Ovary (tissue), 3 donors: ENCODE results near the gene ACADS.

Source experiments
- CTCF ChIP-seq, 3 donors: fragments of 450-650 bp in 2 of 3; fragments of 200-600 bp in 1 of 3; IDR thresholded peaks; one replicate each; pipeline versions ENCODE4 v1.5.1 to v1.8.0; 2016 to 2022; ENCODE audit warnings: antibody characterized with exemption in 3 of 3, mild to moderate bottlenecking in 1 of 3
- POLR2A ChIP-seq: fragments of 450-650 bp; IDR thresholded peaks from one replicate; pipeline ENCODE4 v1.6.1; 2017; ENCODE audit warnings: antibody characterized with exemption, mild to moderate bottlenecking, moderate library complexity
- donor health status: DM: no; HTN: no; CAD: no.

GRCh38 chr12:120706029-120706428, 19.6 kb upstream of the ACADS start:
- no peak for TF ChIP-seq CTCF (IDR thresholded peaks at IDR 0.05)
- no peak for TF ChIP-seq POLR2A
